Suppressor macrophage treated with lipopolysaccharide for 4 hours (primary cell): Measurements from ENCODE around the gene KLHDC8A.
"Not testable (repeated sequence)": the region's sequence is repeated elsewhere in the genome, so short reads cannot be mapped to it uniquely, and the experiment has no call there.

Experiments used
- DNase-seq: peaks from one replicate; pipeline ENCODE4 v3.0.0-alpha.2; 2020

KLHDC8A gene

DNA sequence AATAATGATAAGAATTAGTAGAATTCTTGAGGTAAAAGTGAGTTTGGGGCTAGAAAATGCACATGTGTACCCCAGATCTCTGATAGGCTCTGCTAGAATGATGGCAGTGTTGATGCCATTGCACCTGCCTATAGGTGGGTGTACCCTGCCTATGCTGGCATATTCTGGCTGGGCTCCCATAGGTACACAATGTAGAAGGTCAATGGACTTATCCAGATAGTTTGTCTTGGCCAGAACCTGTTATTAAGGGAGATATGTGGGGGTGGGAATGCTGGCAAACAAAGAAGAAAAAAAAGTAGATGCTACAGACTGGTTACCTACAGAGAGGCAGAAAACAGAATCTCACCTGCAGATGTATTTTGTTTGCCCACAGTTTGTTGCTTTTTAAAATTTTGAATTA lies 14.1 kb upstream of the KLHDC8A start:
- no peak for DNase-seq

DNA sequence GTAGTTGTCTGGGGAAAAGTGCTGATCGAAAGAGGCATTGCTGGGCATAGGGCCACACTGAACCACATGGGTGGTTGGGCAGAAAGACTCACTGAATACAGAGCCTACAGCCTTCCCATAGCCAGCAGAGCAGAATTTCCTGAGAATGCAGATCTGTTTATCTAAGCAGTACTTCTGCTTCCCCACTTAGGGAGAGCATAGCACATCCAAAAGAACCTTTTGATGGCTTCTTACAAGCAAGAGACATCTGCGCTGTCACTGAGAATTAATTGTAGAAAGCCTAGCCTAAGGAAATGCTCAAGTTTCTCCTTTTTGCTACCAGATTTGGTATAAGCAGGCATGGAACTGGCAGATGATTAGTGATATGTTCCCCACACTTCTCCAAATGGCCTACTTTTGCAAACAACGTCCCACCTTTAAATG lies 13.0 kb upstream of the KLHDC8A start:
- no peak for DNase-seq

DNA sequence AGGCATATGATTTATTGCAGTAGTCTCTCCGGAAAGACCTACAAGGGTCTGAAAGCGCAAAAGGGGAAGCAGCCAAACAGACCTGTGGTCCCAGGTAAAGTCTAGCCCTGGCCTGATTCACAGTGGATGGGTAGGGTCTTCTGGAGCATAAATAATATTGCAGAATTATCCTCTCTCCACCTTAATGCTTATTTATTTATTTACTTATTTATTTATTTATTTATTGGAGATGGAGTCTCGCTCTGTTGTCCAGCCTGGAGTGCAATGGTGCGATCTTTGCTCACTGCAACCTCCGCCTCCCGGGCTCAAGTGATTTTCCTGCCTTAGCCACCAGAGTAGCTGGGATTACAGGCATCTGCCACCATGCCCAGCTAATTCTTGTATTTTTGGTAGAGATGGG lies 11.8 kb upstream of the KLHDC8A start:
- DNase-seq, result no peak

DNA sequence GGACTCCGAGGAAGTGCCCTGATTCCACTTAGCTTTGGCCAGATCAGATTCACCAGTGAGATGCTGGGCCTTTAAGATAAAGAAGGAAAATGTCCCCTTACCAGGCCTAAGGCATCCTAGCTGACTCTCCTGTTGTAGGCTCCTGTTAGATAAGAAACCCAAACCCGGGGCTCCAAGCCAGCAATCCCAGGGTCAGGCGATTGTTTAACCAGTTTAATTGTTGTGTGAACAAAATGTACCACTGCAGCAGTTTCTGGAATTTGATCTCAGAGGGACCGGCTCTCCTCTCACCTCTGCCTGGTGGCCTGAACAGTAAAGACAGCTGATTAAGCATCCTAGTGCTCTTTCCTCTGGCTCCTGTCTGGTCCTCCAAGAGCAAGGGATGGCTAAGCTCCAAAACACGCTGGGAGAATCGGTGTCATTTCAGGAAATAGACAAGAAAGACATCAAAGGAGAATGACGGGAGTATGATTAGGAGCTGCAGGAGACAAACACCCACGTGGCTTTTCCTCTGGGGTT lies 9.3 kb upstream of the KLHDC8A start:
- DNase-seq, result no peak

DNA sequence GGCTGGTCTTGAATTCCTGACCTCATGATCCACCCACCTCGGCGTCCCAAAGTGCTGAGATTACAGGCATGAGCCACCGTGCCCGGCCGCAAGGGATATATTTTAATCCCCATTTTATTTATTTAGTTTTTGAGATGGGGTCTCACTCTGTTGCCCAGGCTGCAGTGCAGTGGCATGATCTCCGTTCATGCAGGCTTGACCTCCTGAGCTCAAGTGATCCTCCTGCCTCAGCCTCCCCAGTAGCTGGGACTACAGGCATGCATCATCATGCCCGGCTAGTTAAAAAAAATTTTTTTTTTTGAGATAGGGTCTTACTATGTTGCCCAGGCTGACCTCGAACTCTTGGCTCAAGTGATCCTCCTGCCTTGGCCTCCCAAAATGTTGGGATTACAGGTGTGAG lies 8.4 kb upstream of the KLHDC8A start:
- DNase-seq, result not testable (repeated sequence)

DNA sequence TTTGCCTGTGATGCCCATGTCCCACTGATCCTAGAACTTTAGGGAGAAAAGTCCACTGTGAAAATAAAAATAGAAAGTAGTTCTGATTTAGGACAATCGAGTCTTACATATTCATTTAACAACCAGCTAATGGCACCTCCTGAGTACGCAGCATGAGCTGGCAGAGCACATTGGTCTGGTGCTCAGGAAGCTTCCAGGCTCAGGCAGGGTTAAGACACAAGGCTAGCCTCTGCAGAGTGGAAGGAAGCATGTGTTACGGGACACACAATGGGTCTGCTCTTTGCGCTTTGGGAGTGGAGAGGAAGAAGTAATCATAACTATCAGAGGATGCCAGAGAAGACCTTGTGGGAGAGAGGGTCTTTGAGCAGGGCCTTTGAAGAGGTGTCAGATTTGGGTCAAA lies 4.2 kb upstream of the KLHDC8A start:
- no peak for DNase-seq

DNA sequence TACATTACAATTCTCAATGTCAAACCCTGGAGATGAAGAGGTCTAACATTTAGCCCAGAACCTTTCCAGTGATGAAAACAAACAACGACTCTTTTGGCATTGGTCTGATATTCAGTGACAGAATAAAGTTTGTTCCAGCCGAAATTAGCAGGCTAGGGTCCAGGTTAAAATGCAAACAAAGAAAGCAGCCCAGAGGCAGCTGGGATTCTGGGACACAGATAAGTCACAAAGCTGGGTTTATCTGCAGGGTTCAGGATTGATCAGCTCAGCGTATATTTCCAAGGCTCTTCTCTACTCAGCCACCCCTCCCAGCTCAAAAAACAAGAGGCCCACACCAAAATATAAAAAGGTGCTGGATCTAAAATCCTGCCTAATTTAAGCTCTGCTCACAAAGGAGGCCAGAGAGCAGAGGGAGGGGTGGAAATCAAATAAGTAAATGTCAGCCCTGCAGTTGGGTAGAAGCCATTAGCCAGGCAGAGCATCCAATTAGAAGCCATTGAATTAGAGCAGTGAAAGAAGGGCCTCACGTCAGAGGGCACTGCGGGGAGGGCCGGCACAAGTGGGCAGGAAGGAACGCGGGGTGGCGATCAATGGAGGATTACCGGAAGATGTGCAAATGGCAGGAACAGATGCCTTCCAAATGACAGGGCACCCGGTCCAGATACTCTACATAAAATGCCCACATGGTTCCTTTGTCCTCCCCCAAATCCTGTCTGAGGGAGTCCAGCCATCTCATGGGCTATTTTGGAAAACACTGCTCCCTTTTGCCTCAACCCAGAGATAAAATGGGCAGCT lies 3.2 kb upstream of the KLHDC8A start:
- DNase-seq, result no peak

DNA sequence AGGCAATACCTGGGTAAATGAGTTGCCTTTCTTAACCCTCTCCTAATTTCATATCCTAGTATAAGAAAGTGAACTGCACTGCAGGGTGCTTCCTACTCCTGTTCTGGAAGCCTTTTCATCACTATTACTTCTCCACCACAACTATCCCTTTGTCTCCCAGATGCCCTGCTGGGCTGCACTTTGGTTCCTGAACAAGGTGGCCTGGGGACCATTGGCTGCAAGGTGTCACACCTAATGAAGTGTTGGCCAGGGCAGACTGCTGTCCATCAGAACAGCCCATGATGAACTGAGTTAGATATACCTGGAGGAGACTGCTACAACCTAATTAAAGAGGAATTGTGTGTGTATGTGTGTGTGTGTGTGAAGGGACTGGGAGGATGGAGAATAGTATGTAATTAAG lies 1.9 kb upstream of the KLHDC8A start:
- DNase-seq, result no peak

DNA sequence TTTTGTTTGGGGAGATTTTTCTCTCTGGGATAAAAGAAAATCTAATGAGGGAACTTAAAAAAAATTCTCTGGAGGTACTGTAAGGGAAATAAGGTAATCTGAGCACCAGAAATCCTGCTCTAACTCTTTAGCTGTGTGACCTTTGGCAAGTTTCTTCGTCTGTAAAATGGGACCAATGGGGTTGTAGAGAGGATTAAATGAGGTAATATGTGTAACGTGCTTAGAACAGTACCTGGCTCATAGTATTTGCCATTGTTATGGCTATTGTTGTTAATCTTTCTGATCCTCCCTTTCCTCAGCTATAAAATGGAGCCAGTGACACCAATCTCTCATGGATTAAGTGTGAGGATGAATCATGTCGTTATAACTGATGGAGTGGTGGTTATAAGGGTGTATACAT lies 845 bp upstream of the KLHDC8A start:
- no peak for DNase-seq

DNA sequence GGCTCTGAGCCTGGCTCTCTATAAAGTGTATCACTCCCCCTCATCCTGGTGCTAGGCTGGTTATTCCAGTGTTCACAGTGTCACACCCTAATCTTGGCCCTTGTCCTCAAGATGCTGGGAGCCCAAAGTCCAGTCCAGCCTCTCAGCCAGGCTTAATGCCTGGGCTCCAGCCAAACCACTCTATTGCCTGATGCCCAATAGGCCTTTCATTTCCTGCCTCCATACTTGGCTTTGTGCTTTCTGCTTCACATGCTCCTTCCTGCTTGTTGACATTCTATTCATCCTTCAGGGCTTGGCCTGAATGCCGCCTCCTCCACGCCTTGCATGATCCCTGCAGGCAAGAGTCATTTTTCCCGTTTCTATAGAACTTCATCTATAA lies 1.7 kb downstream of the KLHDC8A start:
- no peak for DNase-seq

DNA sequence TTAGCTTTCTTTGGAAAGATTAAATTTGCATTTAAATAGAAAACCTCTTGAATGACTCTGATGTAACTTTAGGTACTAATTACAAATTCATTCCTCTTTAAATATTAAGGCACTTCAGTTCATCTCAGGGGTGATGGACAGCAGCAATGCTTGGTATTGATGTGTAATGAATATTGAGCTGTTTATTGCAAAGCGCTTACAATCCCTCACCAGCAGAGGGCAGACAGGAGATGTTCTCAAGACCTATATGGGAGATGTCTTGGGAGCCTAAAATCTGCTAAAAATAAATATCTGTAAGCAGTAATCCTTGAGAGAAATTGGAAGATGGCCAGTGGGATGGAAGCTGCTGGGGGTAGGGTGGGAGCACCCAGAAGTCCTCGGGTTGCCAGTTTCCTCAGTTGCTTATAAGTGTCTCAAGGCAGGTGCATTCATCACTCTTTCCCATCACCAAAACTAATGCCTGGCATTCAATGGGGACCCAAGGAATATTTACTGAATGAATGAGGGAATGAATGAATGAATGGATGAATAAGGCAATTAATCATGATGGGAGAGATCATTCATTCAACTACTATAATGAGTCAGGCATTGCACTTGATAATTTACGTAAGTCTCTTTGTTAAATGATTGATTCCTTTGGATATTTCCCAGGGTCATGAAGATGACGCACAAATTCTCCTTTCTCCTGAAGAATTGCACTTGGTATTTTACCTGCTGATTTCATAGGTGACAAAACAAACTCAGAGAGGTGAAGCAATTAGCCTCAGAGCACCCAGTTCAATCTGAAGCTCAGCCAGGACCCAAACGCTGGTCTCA lies 2.3 kb downstream of the KLHDC8A start:
- peak; percentile 74 for DNase-seq

DNA sequence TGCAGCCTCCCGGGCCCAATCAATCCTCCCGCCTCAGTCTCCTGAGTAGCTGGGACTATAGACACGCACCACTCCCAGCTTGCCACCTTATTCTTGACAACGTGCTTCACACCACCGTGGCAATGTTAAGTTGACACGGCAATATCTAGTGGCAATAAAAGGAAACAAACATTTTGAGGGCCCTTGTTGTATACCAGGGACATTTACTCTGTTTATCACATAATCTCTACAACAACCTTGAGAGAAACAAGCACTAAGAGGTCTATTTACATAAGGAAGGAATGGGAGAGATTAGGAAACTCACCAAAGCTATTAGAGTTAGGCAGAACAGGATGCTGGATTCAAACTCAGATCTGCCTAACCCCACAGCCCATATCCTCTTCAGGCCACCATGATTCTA lies 3.1 kb downstream of the KLHDC8A start:
- no peak for DNase-seq

DNA sequence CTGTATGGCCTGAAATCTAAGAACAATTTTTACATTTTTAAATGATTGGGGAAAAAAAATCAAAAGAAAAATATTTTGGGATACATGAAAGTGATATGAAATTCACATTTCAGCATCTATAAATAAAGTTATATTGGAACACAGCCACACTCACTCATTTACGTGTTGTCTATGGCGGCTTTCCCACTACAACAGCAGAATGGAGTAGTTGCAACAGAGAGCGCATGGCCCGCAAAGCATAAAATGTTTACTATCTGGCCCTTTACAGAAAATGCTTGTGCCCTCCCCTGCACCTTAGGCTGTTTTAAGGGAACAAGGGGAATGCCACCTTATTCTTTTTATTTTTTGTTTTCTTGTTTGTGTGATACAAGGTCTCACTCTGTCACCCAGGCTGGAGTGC lies 3.5 kb downstream of the KLHDC8A start:
- DNase-seq, result no peak

DNA sequence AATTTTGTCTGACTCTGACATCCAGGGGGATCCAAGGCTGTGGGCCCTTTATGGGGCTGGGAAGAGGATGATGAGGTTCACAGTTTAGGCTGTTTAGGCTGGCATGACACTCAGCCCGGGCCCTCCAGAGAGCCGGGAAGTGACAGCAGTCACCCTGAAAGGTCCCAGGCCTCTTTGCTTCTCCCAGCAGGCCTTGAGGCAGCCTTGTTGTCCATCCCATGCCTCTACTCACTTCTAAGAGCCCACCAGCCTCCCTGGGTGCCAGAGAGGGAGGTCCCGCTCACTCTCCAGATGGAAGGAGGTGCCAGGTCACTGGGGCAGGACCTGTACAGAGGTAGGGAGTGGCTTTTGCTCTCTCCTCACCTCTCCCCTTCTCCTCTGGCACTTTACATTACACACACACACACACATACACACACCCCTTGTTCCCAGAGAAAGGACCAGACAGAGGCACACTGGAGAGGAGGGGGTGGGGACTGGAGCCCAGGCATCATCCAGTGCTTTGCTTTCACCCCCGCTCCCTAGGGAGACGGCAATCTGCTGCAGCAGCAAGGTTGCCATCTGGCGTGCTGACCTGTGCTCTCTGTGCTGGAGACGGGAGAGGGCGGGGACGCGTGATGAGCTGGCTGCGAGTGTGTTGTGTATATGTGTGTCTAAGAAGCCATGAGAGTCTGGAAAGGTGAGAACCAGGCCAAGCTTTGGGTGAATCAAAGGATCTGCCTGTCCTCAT lies 4.6 kb downstream of the KLHDC8A start:
- no peak for DNase-seq

DNA sequence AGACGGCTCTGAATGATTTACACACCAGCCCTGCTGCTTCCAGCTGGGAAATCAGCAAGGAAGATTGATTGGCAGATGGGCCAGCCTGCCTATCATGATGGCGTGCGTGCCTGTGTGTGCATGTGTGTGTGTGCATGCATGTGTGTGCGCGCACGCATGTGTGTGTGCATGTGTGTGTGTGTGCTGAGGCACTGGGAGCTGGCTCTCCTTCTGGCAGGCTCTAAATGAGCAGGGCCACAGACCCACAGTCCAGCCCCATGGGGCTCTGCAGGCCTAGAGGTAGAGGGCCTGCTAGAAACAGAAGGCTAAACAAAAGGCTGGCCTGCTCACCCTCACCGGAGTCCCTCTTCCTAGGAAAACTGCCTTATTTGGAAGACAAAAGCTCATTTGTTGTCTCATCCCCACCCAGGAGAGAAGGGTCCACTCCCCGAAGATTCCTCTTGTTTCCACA lies 6.0 kb downstream of the KLHDC8A start:
- no peak for DNase-seq

DNA sequence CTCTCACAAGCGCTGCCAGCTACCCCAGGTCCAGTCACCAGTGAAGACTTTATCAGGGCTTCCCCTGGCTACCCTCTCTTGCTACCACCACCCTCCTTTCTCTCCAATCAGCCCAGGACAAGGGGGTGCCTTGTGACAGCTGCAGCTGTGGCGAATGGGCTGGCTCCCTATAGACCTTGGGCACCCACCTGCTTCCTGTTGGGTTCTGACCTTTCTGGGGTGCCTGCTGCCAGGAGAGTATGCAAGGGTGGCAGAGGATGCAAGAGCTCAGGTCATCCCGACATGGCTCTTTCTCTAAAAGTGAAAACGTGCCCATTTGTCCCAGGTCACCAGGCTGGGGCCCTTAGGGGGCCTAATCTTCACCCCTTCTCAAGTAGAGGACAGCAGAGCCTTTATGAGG lies 6.6 kb downstream of the KLHDC8A start:
- no peak for DNase-seq

DNA sequence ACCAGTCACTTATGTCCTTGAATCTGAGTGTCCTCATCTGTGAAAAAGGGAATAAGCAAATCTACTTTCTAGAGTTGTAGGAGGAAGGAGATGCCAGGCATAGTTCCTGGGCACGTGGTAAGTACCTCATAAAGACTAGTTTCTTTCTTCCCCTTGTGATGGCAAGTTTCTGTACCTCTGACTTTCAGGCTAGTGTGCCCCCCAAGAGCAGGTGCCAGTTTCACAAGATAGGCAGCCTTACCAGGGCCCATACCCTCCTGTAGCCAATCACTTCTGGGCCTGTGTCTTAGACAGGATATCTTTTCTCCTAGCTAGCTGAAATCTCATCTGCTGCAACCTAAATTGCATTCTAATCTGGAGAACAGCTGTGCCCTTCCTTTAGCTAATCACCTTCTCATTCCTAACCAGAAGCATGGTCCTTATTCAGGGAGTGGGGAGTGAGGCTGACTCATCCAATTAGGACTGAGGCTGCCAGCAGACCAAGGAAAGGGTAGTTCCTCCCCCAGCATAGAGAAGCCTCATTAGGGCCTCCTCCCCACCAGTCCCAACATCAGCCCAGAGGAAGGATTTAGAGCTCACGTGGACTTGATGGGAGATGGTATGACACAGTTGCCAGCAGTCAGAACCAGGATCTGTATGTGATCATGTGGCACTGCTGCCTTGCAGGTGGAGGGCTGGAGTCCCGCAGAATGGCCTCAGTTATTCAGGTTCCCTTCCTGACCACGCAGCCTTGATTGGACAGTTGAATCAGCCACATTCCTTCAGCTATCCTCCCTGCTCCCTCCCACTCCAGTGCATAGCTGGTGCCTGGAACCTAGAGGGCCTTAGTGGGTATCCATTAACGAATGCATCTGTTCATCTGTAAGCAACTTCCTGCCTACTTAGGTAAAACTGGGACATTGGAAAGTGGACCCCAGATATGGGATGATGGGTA lies 7.9 kb downstream of the KLHDC8A start:
- no peak for DNase-seq

DNA sequence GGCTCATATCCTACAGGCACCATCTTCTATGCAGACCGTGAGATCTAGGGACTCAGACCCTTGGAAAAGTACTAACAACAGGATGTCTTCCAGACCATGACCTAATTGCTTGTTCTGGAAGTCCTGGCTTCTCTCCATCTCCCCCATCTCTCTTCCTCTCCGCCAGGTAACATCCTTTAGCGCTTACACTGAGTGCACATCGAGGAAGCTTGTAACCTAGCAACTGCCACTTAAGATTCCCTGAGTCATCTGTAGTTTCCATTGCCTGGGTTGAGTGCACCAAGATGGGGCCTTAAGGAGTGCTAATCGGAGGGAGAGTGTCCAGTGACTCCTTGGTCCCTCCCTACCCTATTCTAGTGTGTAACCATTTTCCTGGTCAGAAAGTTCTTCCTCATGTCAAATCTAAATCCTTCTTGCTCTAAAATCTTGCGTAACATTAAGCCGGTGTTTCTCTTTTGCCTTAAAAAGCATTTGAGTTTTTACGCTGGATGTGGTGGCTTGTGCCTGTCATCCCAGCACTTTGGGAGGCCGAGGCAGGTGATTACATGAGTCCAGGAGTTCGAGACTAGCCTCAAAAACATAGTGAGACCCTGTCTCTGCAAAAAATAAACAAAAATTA lies 9.7 kb downstream of the KLHDC8A start:
- no peak for DNase-seq

DNA sequence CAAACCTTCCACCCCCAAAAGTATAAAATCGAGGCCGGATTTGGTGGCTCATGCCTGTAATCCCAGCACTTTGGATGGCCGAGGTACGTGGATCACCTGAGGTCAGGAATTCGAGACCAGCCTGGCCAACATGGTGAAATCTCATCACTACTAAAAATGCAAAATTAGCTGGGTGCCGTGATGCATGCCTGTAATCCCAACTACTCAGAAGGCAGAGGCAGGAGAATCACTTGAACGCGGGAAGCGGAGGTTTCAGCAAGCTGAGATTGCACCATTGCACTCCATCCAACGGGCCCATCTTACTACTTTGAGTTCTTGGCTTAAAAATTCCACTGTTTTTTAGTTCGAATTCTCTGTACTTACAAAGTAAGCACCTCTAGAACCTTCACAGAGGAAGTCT lies 11.0 kb downstream of the KLHDC8A start:
- DNase-seq, result no peak

DNA sequence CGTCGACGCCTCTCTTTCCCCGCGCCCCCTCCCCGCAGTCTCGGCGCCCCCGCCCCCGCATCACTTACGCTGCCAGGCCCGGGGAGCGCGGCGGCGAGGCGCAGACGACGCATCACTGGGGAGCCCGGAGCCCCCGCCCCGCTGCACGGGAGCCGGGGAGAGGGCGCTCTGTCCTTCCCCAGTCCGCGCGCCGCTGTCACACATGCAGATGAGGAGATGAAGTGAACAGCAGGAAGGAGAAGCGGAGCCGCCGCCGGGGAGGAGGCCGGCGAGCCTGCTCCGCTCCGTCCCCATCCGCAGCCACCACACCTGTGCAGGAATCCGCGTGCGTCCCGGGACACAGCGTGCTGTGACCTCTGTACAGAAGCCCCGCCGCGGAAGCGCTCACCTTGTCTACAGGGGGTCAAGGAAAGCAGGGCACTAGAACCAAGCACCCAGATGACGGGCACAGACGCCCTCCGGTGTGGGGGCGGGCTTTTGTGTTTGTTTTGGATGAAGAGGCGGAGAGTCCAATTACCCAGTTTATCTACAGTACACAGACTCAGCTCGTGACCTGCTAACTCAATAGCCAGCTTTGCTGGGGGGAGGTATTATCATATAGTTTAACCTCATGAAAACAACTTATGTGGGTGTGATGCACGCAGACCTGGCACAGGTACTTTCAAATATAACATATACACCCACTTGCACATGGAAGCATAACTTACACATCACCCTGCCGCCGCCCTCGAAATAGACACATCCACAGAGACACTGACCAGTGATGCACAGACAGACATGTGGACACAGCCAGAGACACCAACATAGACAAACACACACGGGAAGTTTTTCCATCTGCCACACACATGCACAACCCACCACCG lies 12.4 kb downstream of the KLHDC8A start:
- DNase-seq, result peak; percentile 25
